ENCODE data around the gene BTBD2.

DNA sequence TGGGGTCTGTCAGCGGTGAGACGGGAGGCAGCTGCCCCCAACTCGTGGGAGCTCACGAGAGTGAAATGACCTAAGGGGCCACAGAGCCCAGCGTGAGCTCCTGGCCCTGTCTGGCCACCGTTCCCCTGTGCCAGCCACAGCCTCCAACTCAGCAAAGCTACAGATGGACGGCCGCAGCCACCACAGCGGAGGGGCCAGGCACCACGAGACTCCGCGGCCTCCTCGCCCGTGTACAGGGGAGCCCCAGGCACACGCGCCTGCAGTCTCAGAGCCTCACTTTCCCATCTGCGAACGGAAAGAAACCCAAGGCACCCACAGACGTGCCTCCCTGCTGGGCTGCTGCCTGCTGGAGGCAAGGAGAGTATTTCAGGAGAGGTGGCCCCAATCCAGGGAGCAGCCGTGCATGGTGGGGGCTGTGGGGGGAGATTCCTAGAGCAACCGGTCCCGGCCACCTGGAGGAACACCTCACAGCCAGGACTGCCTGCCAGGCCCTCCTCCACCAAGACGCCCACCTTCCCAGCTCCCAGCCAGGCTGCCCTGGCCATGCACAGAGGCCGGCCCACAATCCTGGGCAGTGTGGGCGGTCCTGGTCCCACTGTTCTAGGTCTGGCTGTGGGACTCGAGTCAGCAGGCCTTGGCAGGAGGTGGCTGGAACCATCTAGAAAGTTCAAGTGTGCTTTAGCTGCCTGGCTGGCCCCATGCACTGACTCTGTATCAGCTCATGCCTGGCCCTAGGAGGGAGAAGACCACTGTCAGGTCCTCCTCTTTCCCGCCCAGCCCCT, 33.6 kb upstream of the BTBD2 start:
- TF ChIP-seq, protein P1, sequence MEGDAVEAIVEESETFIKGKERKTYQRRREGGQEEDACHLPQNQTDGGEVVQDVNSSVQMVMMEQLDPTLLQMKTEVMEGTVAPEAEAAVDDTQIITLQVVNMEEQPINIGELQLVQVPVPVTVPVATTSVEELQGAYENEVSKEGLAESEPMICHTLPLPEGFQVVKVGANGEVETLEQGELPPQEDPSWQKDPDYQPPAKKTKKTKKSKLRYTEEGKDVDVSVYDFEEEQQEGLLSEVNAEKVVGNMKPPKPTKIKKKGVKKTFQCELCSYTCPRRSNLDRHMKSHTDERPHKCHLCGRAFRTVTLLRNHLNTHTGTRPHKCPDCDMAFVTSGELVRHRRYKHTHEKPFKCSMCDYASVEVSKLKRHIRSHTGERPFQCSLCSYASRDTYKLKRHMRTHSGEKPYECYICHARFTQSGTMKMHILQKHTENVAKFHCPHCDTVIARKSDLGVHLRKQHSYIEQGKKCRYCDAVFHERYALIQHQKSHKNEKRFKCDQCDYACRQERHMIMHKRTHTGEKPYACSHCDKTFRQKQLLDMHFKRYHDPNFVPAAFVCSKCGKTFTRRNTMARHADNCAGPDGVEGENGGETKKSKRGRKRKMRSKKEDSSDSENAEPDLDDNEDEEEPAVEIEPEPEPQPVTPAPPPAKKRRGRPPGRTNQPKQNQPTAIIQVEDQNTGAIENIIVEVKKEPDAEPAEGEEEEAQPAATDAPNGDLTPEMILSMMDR (IDR thresholded peaks at IDR 0.05) = no peak
- no peak for TF ChIP-seq POLR2A (IDR thresholded peaks at IDR 0.05)
